ENCODE data around the gene ARHGAP40.

DNA sequence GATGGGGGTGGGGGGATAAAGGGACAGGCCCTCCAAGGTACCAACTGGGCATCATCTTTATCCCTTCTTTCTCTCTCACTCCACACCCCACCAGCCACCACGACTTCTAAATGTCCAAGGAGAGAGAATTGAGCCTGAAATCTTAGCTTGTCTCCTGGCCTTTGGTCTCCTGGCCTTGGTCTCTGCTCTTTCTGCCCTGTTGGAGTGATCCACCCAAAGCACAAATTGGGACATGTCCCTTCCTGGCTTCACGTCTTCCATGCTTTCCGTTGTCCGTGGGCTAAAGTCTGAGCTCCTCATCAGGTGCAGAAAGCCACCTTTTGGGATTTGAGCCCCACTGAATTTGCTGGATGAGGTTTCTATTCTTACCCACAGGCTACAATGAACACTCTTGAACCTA, 12.3 kb upstream of the ARHGAP40 start:
- TF ChIP-seq, protein P1, sequence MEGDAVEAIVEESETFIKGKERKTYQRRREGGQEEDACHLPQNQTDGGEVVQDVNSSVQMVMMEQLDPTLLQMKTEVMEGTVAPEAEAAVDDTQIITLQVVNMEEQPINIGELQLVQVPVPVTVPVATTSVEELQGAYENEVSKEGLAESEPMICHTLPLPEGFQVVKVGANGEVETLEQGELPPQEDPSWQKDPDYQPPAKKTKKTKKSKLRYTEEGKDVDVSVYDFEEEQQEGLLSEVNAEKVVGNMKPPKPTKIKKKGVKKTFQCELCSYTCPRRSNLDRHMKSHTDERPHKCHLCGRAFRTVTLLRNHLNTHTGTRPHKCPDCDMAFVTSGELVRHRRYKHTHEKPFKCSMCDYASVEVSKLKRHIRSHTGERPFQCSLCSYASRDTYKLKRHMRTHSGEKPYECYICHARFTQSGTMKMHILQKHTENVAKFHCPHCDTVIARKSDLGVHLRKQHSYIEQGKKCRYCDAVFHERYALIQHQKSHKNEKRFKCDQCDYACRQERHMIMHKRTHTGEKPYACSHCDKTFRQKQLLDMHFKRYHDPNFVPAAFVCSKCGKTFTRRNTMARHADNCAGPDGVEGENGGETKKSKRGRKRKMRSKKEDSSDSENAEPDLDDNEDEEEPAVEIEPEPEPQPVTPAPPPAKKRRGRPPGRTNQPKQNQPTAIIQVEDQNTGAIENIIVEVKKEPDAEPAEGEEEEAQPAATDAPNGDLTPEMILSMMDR (IDR thresholded peaks at IDR 0.05): no peak
- no peak for TF ChIP-seq POLR2A (IDR thresholded peaks at IDR 0.05)
